NCI-H510A treated with DMSO at 0.1 percent for 48 hours (cell line): Measurements from ENCODE around the gene PSME2.

Source experiments
- DNase-seq: peaks from one replicate; lab custom pipeline; 2025; lab: John Stamatoyannopoulos, UW

Gene PSME2

GRCh38 chr14:24179294-24179960 is 33.0 kb upstream of the PSME2 start:
- DNase-seq = no peak

- DNase-seq = no peak
These were observed 32.2 kb upstream of the PSME2 start for GRCh38 chr14:24178399-24179178.

- DNase-seq = no peak
These were observed 31.5 kb upstream of the PSME2 start for GRCh38 chr14:24177891-24178290.

- DNase-seq = no peak
These were observed 30.8 kb upstream of the PSME2 start for GRCh38 chr14:24177041-24177825.

GRCh38 chr14:24176599-24176998 is 30.2 kb upstream of the PSME2 start:
- DNase-seq = no peak

- no peak for DNase-seq
These were observed 26.5 kb upstream of the PSME2 start for GRCh38 chr14:24172871-24173281.

- DNase-seq = no peak
These were observed 26.0 kb upstream of the PSME2 start for GRCh38 chr14:24172261-24172860.

- DNase-seq = peak; percentile 87
These were observed 25.2 kb upstream of the PSME2 start, which contains the start of gene REC8 for GRCh38 chr14:24171422-24172260. Gene REC8, plus strand, starts transcription at chr14:24172080. Its CDS starts 473 bp downstream, at chr14:24172553.

- DNase-seq = no peak
These were observed 21.2 kb upstream of the PSME2 start for GRCh38 chr14:24167469-24168114.

- no peak for DNase-seq
These were observed 19.4 kb upstream of the PSME2 start for GRCh38 chr14:24165785-24166184.

GRCh38 chr14:24164518-24164991 is 18.1 kb upstream of the PSME2 start:
- no peak for DNase-seq

- DNase-seq = no peak
These were observed 15.7 kb upstream of the PSME2 start for GRCh38 chr14:24162093-24162492.

- DNase-seq = peak; percentile 98
These were observed 14.7 kb upstream of the PSME2 start, which contains the start of gene IRF9 for GRCh38 chr14:24160850-24161804. Gene IRF9, plus strand, starts transcription at chr14:24161265. Its CDS starts 880 bp downstream, at chr14:24162145.

- DNase-seq = no peak
These were observed 14.1 kb upstream of the PSME2 start for GRCh38 chr14:24160499-24160849.

GRCh38 chr14:24159777-24160498 is 13.5 kb upstream of the PSME2 start:
- DNase-seq = no peak

GRCh38 chr14:24157331-24157730 is 10.9 kb upstream of the PSME2 start:
- DNase-seq = no peak

GRCh38 chr14:24156840-24157239 is 10.4 kb upstream of the PSME2 start:
- no peak for DNase-seq

- DNase-seq = no peak
These were observed 8.7 kb upstream of the PSME2 start for GRCh38 chr14:24155100-24155499.
